ENCODE measurements around the gene ARFGEF2.
"Not testable (repeated sequence)": the region's sequence is repeated elsewhere in the genome, so short reads cannot be mapped to it uniquely, and the experiment has no call there.

Gene ARFGEF2

GRCh38 chr20:48930035-48930434 lies 8.5 kb downstream of the ARFGEF2 start:
- Histone ChIP-seq H3K36me3 (ENCODE audit: control insufficient read depth, insufficient read depth, low read length) (peaks cover 9% of the 10 kb centered on the region), H3K4me3 (ENCODE audit: extremely low read depth, insufficient read depth, low read length, poor library complexity, severe bottlenecking) (no peak overlapping the region), H3K4me1 (ENCODE audit: control insufficient read depth, insufficient read depth, low read length, poor library complexity, severe bottlenecking) (peaks cover 24% of the 10 kb centered on the region), H3K27ac (ENCODE audit: low read depth, low read length, severe bottlenecking) (no peak overlapping the region), H3K9me3 (ENCODE audit: control insufficient read depth, low read length) (no peaks in the 10 kb centered on the region)
- WGBS, 2 experiments (ENCODE audit: insufficient coverage in 2 of 2), result 96 to 100% methylated on average over 4 to 5 of the region's 6 CpGs

GRCh38 chr20:48930878-48931277 lies 9.4 kb downstream of the ARFGEF2 start:
- Histone ChIP-seq H3K9me3 (ENCODE audit: control insufficient read depth, low read length) (no peaks in the 10 kb centered on the region), H3K4me3 (ENCODE audit: extremely low read depth, insufficient read depth, low read length, poor library complexity, severe bottlenecking) (no peak overlapping the region), H3K36me3 (ENCODE audit: control insufficient read depth, insufficient read depth, low read length) (peaks cover 9% of the 10 kb centered on the region), H3K27ac (ENCODE audit: low read depth, low read length, severe bottlenecking) (no peak overlapping the region), H3K4me1 (ENCODE audit: control insufficient read depth, insufficient read depth, low read length, poor library complexity, severe bottlenecking) (peaks cover 24% of the 10 kb centered on the region)
- WGBS, 2 experiments (ENCODE audit: insufficient coverage in 2 of 2), result 99 to 100% methylated on average over 5 to 7 of the region's 7 CpGs

GRCh38 chr20:48931527-48932374 lies 10.2 kb downstream of the ARFGEF2 start:
- Histone ChIP-seq H3K27ac (ENCODE audit: low read depth, low read length, severe bottlenecking) (no peak overlapping the region), H3K4me1 (ENCODE audit: control insufficient read depth, insufficient read depth, low read length, poor library complexity, severe bottlenecking) (peaks cover 24% of the 10 kb centered on the region), H3K36me3 (ENCODE audit: control insufficient read depth, insufficient read depth, low read length) (peaks cover 4% of the 10 kb centered on the region), H3K9me3 (ENCODE audit: control insufficient read depth, low read length) (no peaks in the 10 kb centered on the region), H3K4me3 (ENCODE audit: extremely low read depth, insufficient read depth, low read length, poor library complexity, severe bottlenecking) (no peak overlapping the region)
- WGBS, 2 experiments (ENCODE audit: insufficient coverage in 2 of 2), result 83 to 97% methylated on average over 9 of the region's 9 CpGs

- H3K4me1 ChIP-seq (ENCODE audit: control insufficient read depth, insufficient read depth, low read length, poor library complexity, severe bottlenecking), result peaks cover 24% of the 10 kb centered on the region
- WGBS, 2 experiments (ENCODE audit: insufficient coverage in 2 of 2), result 95 to 98% methylated on average over 8 of the region's 8 CpGs
- no peak overlapping the region for H3K4me3 ChIP-seq (ENCODE audit: extremely low read depth, insufficient read depth, low read length, poor library complexity, severe bottlenecking)
- no peaks in the 10 kb centered on the region for H3K9me3 ChIP-seq (ENCODE audit: control insufficient read depth, low read length)
- H3K27ac ChIP-seq (ENCODE audit: low read depth, low read length, severe bottlenecking), result no peak overlapping the region
- H3K36me3 ChIP-seq (ENCODE audit: control insufficient read depth, insufficient read depth, low read length), result no peaks in the 10 kb centered on the region
Observed at GRCh38 chr20:48932375-48932941, 10.9 kb downstream of the ARFGEF2 start.

GRCh38 chr20:48933017-48933766 lies 11.7 kb downstream of the ARFGEF2 start:
- Histone ChIP-seq H3K36me3 (ENCODE audit: control insufficient read depth, insufficient read depth, low read length) (no peaks in the 10 kb centered on the region), H3K4me1 (ENCODE audit: control insufficient read depth, insufficient read depth, low read length, poor library complexity, severe bottlenecking) (peaks cover 24% of the 10 kb centered on the region), H3K4me3 (ENCODE audit: extremely low read depth, insufficient read depth, low read length, poor library complexity, severe bottlenecking) (no peak overlapping the region), H3K27ac (ENCODE audit: low read depth, low read length, severe bottlenecking) (no peak overlapping the region), H3K9me3 (ENCODE audit: control insufficient read depth, low read length) (no peaks in the 10 kb centered on the region)
- WGBS, 2 experiments (ENCODE audit: insufficient coverage in 2 of 2), result 94 to 95% methylated on average over 12 to 13 of the region's 15 CpGs

GRCh38 chr20:48934273-48934877 lies 12.9 kb downstream of the ARFGEF2 start:
- not testable (repeated sequence) for H3K27ac ChIP-seq (ENCODE audit: low read depth, low read length, severe bottlenecking); H3K9me3 ChIP-seq (ENCODE audit: control insufficient read depth, low read length); H3K4me3 ChIP-seq (ENCODE audit: extremely low read depth, insufficient read depth, low read length, poor library complexity, severe bottlenecking); H3K36me3 ChIP-seq (ENCODE audit: control insufficient read depth, insufficient read depth, low read length)
- 86 to 100% methylated on average over 1 to 4 of the region's 5 CpGs for WGBS, 2 experiments (ENCODE audit: insufficient coverage in 2 of 2)
- peaks cover 24% of the 10 kb centered on the region for H3K4me1 ChIP-seq (ENCODE audit: control insufficient read depth, insufficient read depth, low read length, poor library complexity, severe bottlenecking)

GRCh38 chr20:48934966-48935365 lies 13.5 kb downstream of the ARFGEF2 start:
- peaks cover 22% of the 10 kb centered on the region for H3K4me1 ChIP-seq (ENCODE audit: control insufficient read depth, insufficient read depth, low read length, poor library complexity, severe bottlenecking)
- not testable (repeated sequence) for H3K9me3 ChIP-seq (ENCODE audit: control insufficient read depth, low read length); H3K4me3 ChIP-seq (ENCODE audit: extremely low read depth, insufficient read depth, low read length, poor library complexity, severe bottlenecking); H3K36me3 ChIP-seq (ENCODE audit: control insufficient read depth, insufficient read depth, low read length); H3K27ac ChIP-seq (ENCODE audit: low read depth, low read length, severe bottlenecking)
- WGBS, 2 experiments (ENCODE audit: insufficient coverage in 2 of 2), result no CpG with 5 or more reads among the region's 7 CpGs

GRCh38 chr20:48936178-48936577 lies 14.7 kb downstream of the ARFGEF2 start:
- not testable (repeated sequence) for H3K36me3 ChIP-seq (ENCODE audit: control insufficient read depth, insufficient read depth, low read length); H3K4me3 ChIP-seq (ENCODE audit: extremely low read depth, insufficient read depth, low read length, poor library complexity, severe bottlenecking); H3K27ac ChIP-seq (ENCODE audit: low read depth, low read length, severe bottlenecking); H3K9me3 ChIP-seq (ENCODE audit: control insufficient read depth, low read length)
- H3K4me1 ChIP-seq (ENCODE audit: control insufficient read depth, insufficient read depth, low read length, poor library complexity, severe bottlenecking), result peaks cover 13% of the 10 kb centered on the region
- 97 to 99% methylated on average over 10 to 11 of the region's 30 CpGs for WGBS, 2 experiments (ENCODE audit: insufficient coverage in 2 of 2)

- Histone ChIP-seq H3K27ac (ENCODE audit: low read depth, low read length, severe bottlenecking) (no peak overlapping the region), H3K36me3 (ENCODE audit: control insufficient read depth, insufficient read depth, low read length) (peaks cover 21% of the 10 kb centered on the region), H3K4me3 (ENCODE audit: extremely low read depth, insufficient read depth, low read length, poor library complexity, severe bottlenecking) (no peak overlapping the region), H3K4me1 (ENCODE audit: control insufficient read depth, insufficient read depth, low read length, poor library complexity, severe bottlenecking) (peaks cover 7% of the 10 kb centered on the region), H3K9me3 (ENCODE audit: control insufficient read depth, low read length) (no peaks in the 10 kb centered on the region)
- 91 to 100% methylated on average over 2 to 3 of the region's 5 CpGs for WGBS, 2 experiments (ENCODE audit: insufficient coverage in 2 of 2)
Observed at GRCh38 chr20:48937674-48938073, 16.2 kb downstream of the ARFGEF2 start.

GRCh38 chr20:48938670-48939069 lies 17.2 kb downstream of the ARFGEF2 start:
- H3K4me1 ChIP-seq (ENCODE audit: control insufficient read depth, insufficient read depth, low read length, poor library complexity, severe bottlenecking), result no peaks in the 10 kb centered on the region
- H3K4me3 ChIP-seq (ENCODE audit: extremely low read depth, insufficient read depth, low read length, poor library complexity, severe bottlenecking), result no peak overlapping the region
- no peak overlapping the region for H3K27ac ChIP-seq (ENCODE audit: low read depth, low read length, severe bottlenecking)
- peaks cover 31% of the 10 kb centered on the region for H3K36me3 ChIP-seq (ENCODE audit: control insufficient read depth, insufficient read depth, low read length)
- H3K9me3 ChIP-seq (ENCODE audit: control insufficient read depth, low read length), result no peaks in the 10 kb centered on the region
- 81 to 100% methylated on average over 1 to 5 of the region's 6 CpGs for WGBS, 2 experiments (ENCODE audit: insufficient coverage in 2 of 2)
